Measurements from ENCODE around the gene OR5M8.

The OR5M8 gene

GRCh38 chr11:56491270-56491669 is at the start of gene OR5M8:
Gene OR5M8, minus strand, starts transcription at chr11:56491370. Its CDS starts 0 bp downstream, at chr11:56491370.
- DNase-seq, result no peak

GRCh38 chr11:56533054-56533740 is 42.0 kb upstream of the OR5M8 start:
- DNase-seq, result no peak

- DNase-seq, result no peak
These were observed 40.7 kb upstream of the OR5M8 start for GRCh38 chr11:56531856-56532255.

GRCh38 chr11:56522008-56522407 is 30.8 kb upstream of the OR5M8 start:
- DNase-seq, result no peak

GRCh38 chr11:56513280-56513679 is 22.1 kb upstream of the OR5M8 start:
- no peak for DNase-seq

GRCh38 chr11:56509439-56509838 is 18.3 kb upstream of the OR5M8 start:
- no peak for DNase-seq

- DNase-seq, result no peak
These were observed 5.8 kb upstream of the OR5M8 start for GRCh38 chr11:56497010-56497409.

- no peak for DNase-seq
These were observed 3.9 kb upstream of the OR5M8 start for GRCh38 chr11:56495117-56495516.

- no peak for DNase-seq
These were observed 4.4 kb downstream of the OR5M8 start for GRCh38 chr11:56486801-56487200.

- DNase-seq, result no peak
These were observed 16.4 kb downstream of the OR5M8 start for GRCh38 chr11:56474729-56475235.

- no peak for DNase-seq
These were observed 17.9 kb downstream of the OR5M8 start, which contains the start of gene OR5M3 for GRCh38 chr11:56473252-56473651. Gene OR5M3, minus strand, starts transcription at chr11:56473352. Its CDS starts 2,855 bp downstream, at chr11:56470497.

- DNase-seq, result no peak
These were observed 34.1 kb downstream of the OR5M8 start for GRCh38 chr11:56457076-56457475.

- DNase-seq, result no peak
These were observed 37.6 kb downstream of the OR5M8 start for GRCh38 chr11:56453521-56453920.

Data from activated CD8-positive, alpha-beta memory T cell treated with anti-CD3 and anti-CD28 coated beads for 24 hours (primary cell).